Peyer's patch (tissue), 4 donors: Measurements from ENCODE around the gene H2AZ2.

ENCODE experiments used
- CTCF ChIP-seq, 6 experiments: fragments of 450-650 bp in 4 of 6; fragments of 200-600 bp in 2 of 6; sonication (generic) in 1 of 6; IDR thresholded peaks; one replicate each; pipeline ENCODE4 v1.5.1; 2017 to 2019; ENCODE audit warnings: antibody characterized with exemption in 6 of 6, mild to moderate bottlenecking in 3 of 6, moderate library complexity in 1 of 6
- POLR2A ChIP-seq, 2 donors: fragments of 450-650 bp; IDR thresholded peaks; one replicate each; pipeline ENCODE4 v1.5.1; 2017; ENCODE audit warnings: antibody characterized with exemption in 2 of 2, mild to moderate bottlenecking in 2 of 2, moderate library complexity in 2 of 2

DNA sequence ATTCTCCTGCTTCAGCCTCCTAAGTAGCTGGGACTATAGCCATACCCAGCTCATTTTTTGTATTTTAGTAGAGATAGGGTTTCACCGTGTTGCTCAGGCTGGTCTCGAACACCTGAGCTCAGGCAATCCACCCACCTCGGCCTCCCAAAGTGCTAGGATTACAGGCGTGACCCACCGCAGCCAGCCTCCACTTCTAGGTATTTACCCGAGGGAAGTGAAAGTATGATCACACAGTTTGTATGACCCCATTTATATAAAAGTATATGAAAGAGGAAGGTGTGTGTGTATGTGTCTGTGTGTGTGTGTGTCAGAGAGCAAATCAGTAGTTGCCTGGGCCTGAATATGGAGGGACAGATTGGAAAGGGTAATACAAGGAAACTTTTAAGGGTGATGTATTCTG, 39.4 kb upstream of the H2AZ2 start:
- TF ChIP-seq CTCF (IDR thresholded peaks at IDR 0.05): no peak
- no peak for TF ChIP-seq POLR2A (IDR thresholded peaks at IDR 0.05)
